Body of pancreas (tissue), 4 donors: ENCODE results near the gene VEGFD.

Source experiments
- CTCF ChIP-seq, 7 experiments: fragments of 450-650 bp in 4 of 7; fragments of 200-600 bp in 3 of 7; sonication (generic) in 3 of 7; IDR thresholded peaks; one replicate each; pipeline ENCODE4 v1.5.1; 2016 to 2019; ENCODE audit warnings: antibody characterized with exemption in 7 of 7
- POLR2A ChIP-seq, 3 donors: fragments of 450-650 bp; IDR thresholded peaks; one replicate each; pipeline ENCODE4 v1.6.1; 2016; ENCODE audit warnings: antibody characterized with exemption in 3 of 3, mild to moderate bottlenecking in 2 of 3

- no peak for TF ChIP-seq CTCF (IDR thresholded peaks at IDR 0.05)
- no peak for TF ChIP-seq POLR2A (IDR thresholded peaks at IDR 0.05)
Measured at GRCh38 chrX:15395789-15396188, 11.6 kb upstream of the VEGFD start.
